WERI-Rb-1 (cell line): Measurements from ENCODE around the gene FCHSD2.
"Not testable (repeated sequence)": the region's sequence is repeated elsewhere in the genome, so short reads cannot be mapped to it uniquely, and the experiment has no call there.

Source experiments
- DNase-seq: peaks from one replicate; pipeline ENCODE4 v3.0.0-alpha.2; 2020
- H3K27ac ChIP-seq: fragments of 250-450 bp; sonication (Bioruptor Pico); 2 replicates; pipeline ENCODE4 v1.5.1; 2020; ENCODE audit warnings: mild to moderate bottlenecking, moderate library complexity
- H3K27me3 ChIP-seq: fragments of 250-450 bp; sonication (Bioruptor Pico); 2 replicates; pipeline ENCODE4 v1.5.1; 2021; ENCODE audit warnings: mild to moderate bottlenecking, low read depth, moderate library complexity; ENCODE audit not compliant: insufficient read depth, severe bottlenecking
- H3K36me3 ChIP-seq: fragments of 250-450 bp; sonication (Bioruptor Pico); 2 replicates; pipeline ENCODE4 v1.5.1; 2020; ENCODE audit warnings: mild to moderate bottlenecking, moderate library complexity
- H3K4me3 ChIP-seq: 2 replicates; pipeline ENCODE4 v1.5.1; 2011; ENCODE audit warnings: low read depth, mild to moderate bottlenecking, control low read depth, low read length
- H3K9me3 ChIP-seq: fragments of 250-450 bp; sonication (Bioruptor Pico); 2 replicates; pipeline ENCODE4 v1.5.1; 2021; ENCODE audit warnings: mild to moderate bottlenecking, moderate library complexity; ENCODE audit not compliant: severe bottlenecking
- TF ChIP-seq, protein P1 (sequence below): IDR thresholded peaks from 2 replicates; pipeline ENCODE4 v1.5.1; 2011; ENCODE audit warnings: low read depth, mild to moderate bottlenecking, control low read depth, inconsistent platforms, low read length

FCHSD2 gene

DNA sequence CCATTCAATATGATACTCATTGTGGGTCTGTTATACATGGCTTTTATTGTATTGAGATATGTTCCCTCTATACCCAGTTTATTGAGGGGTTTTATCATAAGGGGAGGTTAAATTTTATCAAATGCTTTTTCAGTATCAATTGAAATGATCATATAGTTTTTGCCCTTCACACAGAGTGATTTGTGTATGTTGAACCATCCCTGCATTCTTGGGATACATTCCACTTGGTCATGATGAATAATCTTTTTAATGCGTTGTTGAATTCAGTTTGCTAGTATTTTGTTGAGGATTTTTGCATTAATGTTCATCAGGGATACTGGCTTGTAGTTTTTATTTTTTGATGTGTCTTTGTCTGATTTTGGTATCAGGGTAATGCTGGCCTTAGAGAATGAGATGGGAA, 229.9 kb downstream of the FCHSD2 start:
- H3K27ac ChIP-seq: no peak overlapping the region
- DNase-seq: no peak
- H3K36me3 ChIP-seq: no peaks in the 10 kb centered on the region; the same call in 1 of the 2 replicates
- peaks cover 7% of the 10 kb centered on the region for H3K9me3 ChIP-seq
- TF ChIP-seq, protein P1, sequence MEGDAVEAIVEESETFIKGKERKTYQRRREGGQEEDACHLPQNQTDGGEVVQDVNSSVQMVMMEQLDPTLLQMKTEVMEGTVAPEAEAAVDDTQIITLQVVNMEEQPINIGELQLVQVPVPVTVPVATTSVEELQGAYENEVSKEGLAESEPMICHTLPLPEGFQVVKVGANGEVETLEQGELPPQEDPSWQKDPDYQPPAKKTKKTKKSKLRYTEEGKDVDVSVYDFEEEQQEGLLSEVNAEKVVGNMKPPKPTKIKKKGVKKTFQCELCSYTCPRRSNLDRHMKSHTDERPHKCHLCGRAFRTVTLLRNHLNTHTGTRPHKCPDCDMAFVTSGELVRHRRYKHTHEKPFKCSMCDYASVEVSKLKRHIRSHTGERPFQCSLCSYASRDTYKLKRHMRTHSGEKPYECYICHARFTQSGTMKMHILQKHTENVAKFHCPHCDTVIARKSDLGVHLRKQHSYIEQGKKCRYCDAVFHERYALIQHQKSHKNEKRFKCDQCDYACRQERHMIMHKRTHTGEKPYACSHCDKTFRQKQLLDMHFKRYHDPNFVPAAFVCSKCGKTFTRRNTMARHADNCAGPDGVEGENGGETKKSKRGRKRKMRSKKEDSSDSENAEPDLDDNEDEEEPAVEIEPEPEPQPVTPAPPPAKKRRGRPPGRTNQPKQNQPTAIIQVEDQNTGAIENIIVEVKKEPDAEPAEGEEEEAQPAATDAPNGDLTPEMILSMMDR: no peak
- no peaks in the 10 kb centered on the region for H3K27me3 ChIP-seq
- H3K4me3 ChIP-seq: no peak overlapping the region

DNA sequence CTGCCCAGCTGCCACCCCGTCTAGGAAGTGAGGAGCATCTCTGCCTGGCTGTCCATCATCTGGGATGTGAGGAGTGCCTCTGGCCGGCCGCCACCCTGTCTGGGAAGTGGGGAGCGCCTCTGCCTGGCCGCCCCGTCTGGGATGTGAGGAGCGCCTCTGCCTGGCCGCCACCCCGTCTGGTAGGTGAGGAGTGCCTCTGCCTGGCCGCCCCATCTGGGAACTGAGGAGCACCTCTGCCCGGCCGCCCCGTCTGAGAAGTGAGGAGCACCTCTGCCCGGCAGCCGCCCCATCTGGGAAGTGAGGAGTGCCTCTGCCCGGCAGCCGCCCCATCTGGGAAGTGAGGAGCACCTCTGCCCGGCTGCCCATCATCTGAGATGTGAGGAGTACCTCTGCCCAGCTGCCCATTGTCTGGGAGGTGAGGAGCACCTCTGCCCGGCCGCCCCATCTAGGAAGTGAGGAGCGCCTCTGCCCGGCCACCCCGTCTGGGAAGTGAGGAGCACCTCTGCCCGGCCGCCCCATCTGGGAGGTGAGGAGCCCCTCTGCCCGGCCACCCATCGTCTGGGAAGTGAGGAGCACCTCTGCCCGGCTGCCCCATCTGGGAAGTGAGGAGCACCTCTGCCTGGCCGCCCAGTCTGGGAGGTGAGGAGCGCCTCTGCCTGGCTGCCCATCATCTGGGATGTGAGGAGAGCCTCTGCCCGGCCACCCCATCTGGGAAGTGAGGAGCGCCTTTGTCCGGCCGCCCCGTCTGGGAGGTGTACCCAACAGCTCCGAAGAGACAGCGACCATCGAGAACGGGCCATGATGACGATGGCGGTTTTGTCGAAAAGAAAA, 232.3 kb downstream of the FCHSD2 start:
- not testable (repeated sequence) for DNase-seq, H3K27ac ChIP-seq, H3K36me3 ChIP-seq, H3K27me3 ChIP-seq, H3K4me3 ChIP-seq
- peaks cover 15% of the 10 kb centered on the region for H3K9me3 ChIP-seq

DNA sequence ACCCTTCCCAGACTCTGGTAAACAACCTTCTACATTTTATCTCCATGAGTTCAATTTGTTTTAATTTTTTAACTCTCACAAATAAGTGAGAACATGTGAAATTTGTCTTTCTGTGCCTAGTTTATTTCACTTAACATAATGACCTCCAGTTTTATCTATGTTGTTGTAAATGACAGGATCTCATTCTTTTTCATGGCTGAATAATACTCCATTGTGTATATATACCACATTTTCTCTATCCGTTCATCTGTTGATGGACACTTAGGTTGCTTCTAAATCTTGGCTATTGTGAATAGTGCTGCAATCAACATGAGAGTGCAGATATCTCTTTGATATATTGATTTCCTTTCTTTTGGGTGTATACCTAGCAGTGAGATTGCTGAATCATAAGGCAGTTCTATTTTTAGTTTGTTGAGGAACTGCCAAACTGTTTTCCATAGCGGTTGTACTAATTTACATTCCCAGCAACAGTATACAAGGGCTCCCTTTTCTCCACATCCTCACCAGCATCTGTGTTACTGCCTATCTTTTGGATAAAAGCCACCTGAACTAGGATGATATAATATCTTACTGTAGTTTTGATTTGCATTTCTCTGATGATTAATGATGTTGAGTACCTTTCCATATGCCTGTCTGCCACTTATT, 234.0 kb downstream of the FCHSD2 start:
- Histone ChIP-seq H3K27ac (no peak overlapping the region), H3K4me3 (no peak overlapping the region), H3K9me3 (peaks cover 15% of the 10 kb centered on the region), H3K36me3 (no peaks in the 10 kb centered on the region), H3K27me3 (no peaks in the 10 kb centered on the region)
- no peak for DNase-seq
- TF ChIP-seq, protein P1: no peak

DNA sequence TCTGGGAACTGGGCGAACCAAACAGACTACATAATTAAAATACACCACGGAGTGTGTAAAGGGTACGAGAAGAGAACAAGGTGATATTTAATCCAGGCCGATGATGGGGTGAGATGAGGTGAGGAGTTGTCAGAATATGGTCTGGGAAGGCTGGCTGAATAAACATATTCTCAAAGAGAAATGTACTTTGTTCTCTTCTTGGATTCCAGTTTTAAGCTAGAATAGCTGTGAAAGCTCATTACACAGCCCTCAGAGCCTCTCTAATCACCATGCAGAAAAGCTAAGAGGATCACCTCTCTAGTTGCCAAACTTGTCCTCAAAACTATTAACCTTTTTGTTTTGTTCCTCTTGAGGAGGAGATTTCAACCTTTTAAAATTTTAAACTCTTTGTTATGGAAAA, 238.1 kb downstream of the FCHSD2 start:
- Histone ChIP-seq H3K9me3 (peaks cover 10% of the 10 kb centered on the region), H3K4me3 (no peak overlapping the region), H3K27ac (no peak overlapping the region), H3K36me3 (no peaks in the 10 kb centered on the region; the same call in 1 of the 2 replicates), H3K27me3 (no peaks in the 10 kb centered on the region)
- no peak for DNase-seq
- TF ChIP-seq, protein P1: no peak

DNA sequence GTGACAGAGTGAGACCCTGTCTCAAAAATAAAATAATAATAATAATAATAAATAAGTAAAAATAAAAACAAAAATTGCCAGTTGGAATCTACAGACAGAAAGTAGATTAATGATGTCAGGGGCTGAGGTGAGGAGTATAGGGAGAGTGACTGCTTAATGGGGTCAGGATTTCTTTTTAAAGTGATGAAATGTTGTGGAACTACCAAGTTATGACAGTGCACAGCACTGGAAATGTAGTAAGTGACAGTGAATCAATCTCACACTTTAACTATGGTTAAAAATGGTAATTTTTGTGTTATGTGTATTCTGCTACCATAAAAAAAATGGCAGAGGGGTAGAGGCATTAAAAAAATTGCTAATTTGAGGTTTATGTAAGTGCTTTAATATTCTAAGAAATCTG, 240.7 kb downstream of the FCHSD2 start:
- Histone ChIP-seq H3K27me3 (no peaks in the 10 kb centered on the region), H3K27ac (no peak overlapping the region), H3K4me3 (no peak overlapping the region), H3K9me3 (peaks cover 4% of the 10 kb centered on the region), H3K36me3 (no peaks in the 10 kb centered on the region; the same call in 1 of the 2 replicates)
- no peak for DNase-seq
- TF ChIP-seq, protein P1: no peak

DNA sequence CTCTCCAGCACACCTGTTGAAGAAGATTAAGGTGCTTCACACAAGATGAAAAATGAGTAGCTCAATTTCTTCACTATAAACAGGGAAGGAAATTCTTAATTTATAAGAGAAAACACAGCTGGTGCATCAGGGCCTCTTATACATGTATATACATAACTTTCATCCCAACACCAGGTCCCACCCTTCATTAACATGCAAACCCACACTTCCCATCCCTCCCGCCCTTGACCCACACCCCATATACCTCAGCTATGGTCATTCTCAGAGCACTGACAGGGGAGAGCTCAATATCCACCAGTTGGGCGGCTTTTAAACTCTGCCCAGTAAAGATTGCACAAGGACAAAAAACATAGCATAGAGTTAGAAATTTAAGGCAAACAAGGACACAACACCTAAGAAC, 242.1 kb downstream of the FCHSD2 start:
- DNase-seq: no peak
- no peak overlapping the region for H3K27ac ChIP-seq
- H3K4me3 ChIP-seq: no peak overlapping the region
- no peaks in the 10 kb centered on the region; the same call in 1 of the 2 replicates for H3K36me3 ChIP-seq
- H3K9me3 ChIP-seq: no peaks in the 10 kb centered on the region
- no peaks in the 10 kb centered on the region for H3K27me3 ChIP-seq
- TF ChIP-seq, protein P1: no peak
